Aorta (tissue), 5 donors: ENCODE data around the gene IMPDH2. TPM values are rescaled to one million over a fixed set of nuclear protein-coding genes. Genes with fewer than 3 reads are reported as not detected.

Experiments
- ATAC-seq: fragments of 200-7000 bp; cut with Tn5 transposase; one replicate; pipeline ENCODE4 v1.9.1; 2022; ENCODE audit warnings: moderate library complexity; ENCODE audit not compliant: low FRiP score
- DNase-seq, 2 donors: peaks; one replicate each; pipeline ENCODE4 v3.0.0-alpha.2; 2020
- H3K27ac ChIP-seq, 2 donors: one replicate each; pipeline ENCODE4 v1.5.1; 2013; ENCODE audit warnings: low read length in 2 of 2, mild to moderate bottlenecking in 2 of 2, moderate library complexity in 2 of 2, control low read depth in 1 of 2, inconsistent platforms in 1 of 2, low read depth in 1 of 2
- H3K27me3 ChIP-seq, 2 donors: one replicate each; pipeline ENCODE4 v1.6.1; 2013; ENCODE audit warnings: control low read depth in 1 of 2, low read length in 1 of 2, mild to moderate bottlenecking in 1 of 2, moderate library complexity in 1 of 2; ENCODE audit not compliant: insufficient read depth in 2 of 2, control insufficient read depth in 1 of 2
- H3K36me3 ChIP-seq, 2 donors: one replicate each; pipeline ENCODE4 v1.6.1; 2013; ENCODE audit warnings: control low read depth in 1 of 2, low read length in 1 of 2, mild to moderate bottlenecking in 1 of 2; ENCODE audit not compliant: insufficient read depth in 2 of 2, control insufficient read depth in 1 of 2
- H3K4me1 ChIP-seq, 2 donors: one replicate each; pipeline ENCODE4 v1.6.1; 2013; ENCODE audit warnings: low read length in 2 of 2, control low read depth in 1 of 2, mild to moderate bottlenecking in 1 of 2, moderate library complexity in 1 of 2; ENCODE audit not compliant: insufficient read depth in 2 of 2, control insufficient read depth in 1 of 2
- H3K4me3 ChIP-seq, 2 donors: one replicate each; pipeline ENCODE4 v1.5.1; 2013; ENCODE audit warnings: low read length in 2 of 2, control low read depth in 1 of 2, mild to moderate bottlenecking in 1 of 2
- H3K9me3 ChIP-seq: one replicate; pipeline ENCODE4 v1.6.1; 2013; ENCODE audit warnings: mild to moderate bottlenecking, low read length; ENCODE audit not compliant: control insufficient read depth
- WGBS, 2 donors: extraction: QIAGEN DNeasy Blood & Tissue Kit; methylation state at CpG; one replicate each; pipeline ENCODE4 v1.1.7; 2013; 5-methylcytosine and 5-hydroxymethylcytosine counted together
- intact Hi-C, 2 donors: fragments of 100-400 bp; cut with DNase I; formaldehyde crosslinking; loops; one replicate each; pipeline versions ENCODE4 v1.14.2 to v1.15.0; 2022
- polyA plus RNA-seq, 2 donors: library from polyadenylated mRNA; stranded (reverse); fragments of 200-250 nt; gene quantifications; one replicate each; pipeline ENCODE4 v1.2.3, GENCODE V29; 2013
- total RNA-seq, 2 donors: library from RNA; stranded (reverse); fragmentation: NEBNext Ultra II Directional; extraction: Animal tissue kit (Norgen Biotek cat#: 25700); gene quantifications; one replicate each; pipeline ENCODE4 v1.2.1, GENCODE V29; 2021
- donor health status: healthy with polysubstance abuse.
- donor health status: Bipolar disorder and iron deficiency.
- donor health status: DM: no; HTN: no; CAD: no.
- donor health status: DM: no; HTN: no; CAD: no.
- donor health status: DM: yes; HTN: yes; CAD: no.

IMPDH2 gene
- total and polyA plus RNA-seq, 4 donors: 47.6 to 111 (median 93.0) TPM

DNA sequence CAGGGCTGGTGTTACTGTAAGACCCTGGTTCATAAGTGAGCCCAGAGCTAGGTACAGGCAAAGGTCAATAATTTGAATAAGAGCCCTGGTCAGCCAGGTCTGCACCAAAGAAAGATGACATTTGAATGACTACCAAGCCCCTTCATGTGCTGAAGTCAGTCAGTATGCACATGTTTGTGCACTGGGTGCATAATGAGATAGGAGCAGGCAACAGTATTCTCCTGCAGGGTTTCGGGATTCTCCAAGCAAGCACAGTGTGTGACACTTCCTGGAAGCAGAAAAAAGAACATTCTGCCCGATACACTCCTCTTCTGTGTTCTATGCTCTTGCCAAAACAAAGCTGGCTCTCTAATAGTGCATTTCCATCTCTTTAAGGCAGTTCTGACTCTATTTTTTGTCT is 5.5 kb upstream of the IMPDH2 start:
- Histone ChIP-seq H3K27ac (no peak overlapping the region), H3K27me3 (no peaks in the 10 kb centered on the region), H3K4me1 (no peaks in the 10 kb centered on the region), H3K9me3 (no peaks in the 10 kb centered on the region), H3K4me3 (no peak overlapping the region), H3K36me3 (peaks cover 2 to 8% of the 10 kb centered on the region in 2 donors)
- ATAC-seq: no peak
- intact Hi-C loops: no loop called here
- 80 to 84% methylated on average over 2 of the region's 2 CpGs for WGBS, 2 donors
- DNase-seq: no peak

DNA sequence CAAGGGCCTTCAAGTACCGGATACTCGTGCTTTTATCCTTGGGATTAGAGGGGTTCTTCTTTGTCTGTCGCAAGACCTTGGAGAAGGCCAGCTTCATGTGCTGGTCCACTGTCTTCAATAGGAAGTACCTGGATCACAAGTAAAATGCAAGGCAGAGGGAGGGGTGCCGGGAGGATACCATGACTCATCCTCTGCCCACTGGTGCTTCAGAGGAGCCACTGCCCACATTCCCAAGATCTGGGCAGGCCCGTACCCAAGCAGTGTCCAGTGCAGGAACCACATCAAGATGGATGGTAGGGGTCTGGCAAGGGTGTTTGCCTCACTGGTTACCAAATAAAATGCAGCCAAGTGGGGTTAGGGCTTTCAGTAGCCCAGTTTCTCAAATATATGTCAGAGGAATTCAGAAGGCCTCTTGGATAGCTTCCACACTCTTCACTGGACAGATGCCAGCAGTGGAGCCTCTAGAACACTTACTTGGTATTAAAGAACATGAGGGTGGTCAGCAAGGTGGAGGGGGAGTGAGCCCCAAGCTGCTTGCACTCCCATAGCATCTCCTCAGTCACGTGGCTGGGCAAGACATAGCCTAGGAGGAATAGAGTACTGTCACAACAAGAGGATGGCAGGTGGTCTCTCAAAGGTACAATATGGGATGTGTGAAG is 3.6 kb upstream of the IMPDH2 start:
- Histone ChIP-seq H3K9me3 (no peaks in the 10 kb centered on the region), H3K27me3 (peaks cover 0 to 1% of the 10 kb centered on the region in 2 donors), H3K4me3 (no peak overlapping the region), H3K27ac (no peak overlapping the region), H3K4me1 (no peaks in the 10 kb centered on the region), H3K36me3 (peaks cover 2 to 8% of the 10 kb centered on the region in 2 donors)
- no peak for DNase-seq
- no peak for ATAC-seq
- intact Hi-C loops: no loop called here
- WGBS, 2 donors: 85 to 86% methylated on average over 6 of the region's 6 CpGs

DNA sequence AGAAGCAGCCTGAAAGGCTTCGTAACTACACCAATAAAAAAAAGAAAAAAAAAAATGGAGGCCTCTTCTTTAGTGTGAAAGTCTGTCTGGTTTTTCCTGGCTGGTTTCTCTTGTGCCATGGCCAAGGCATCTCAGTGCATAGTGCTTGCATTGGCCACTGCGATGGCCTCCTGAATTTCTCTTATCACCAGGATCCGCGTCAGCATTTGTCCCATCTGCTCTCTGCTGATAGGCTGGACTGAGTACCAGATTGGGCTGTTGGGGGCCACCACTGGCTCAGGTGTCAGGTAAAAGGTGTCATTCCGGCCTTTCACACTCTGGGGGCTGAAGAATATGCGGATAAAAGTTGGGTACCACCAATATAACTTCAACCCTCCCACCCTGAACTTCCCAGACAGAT is 1.1 kb upstream of the IMPDH2 start:
- Histone ChIP-seq H3K27ac (no peak overlapping the region), H3K9me3 (no peaks in the 10 kb centered on the region), H3K36me3 (peaks cover 0 to 11% of the 10 kb centered on the region in 2 donors), H3K4me1 (no peaks in the 10 kb centered on the region), H3K27me3 (peaks cover 0 to 1% of the 10 kb centered on the region in 2 donors), H3K4me3 (no peak overlapping the region)
- intact Hi-C loops: no loop called here
- DNase-seq: no peak
- ATAC-seq: no peak
- 82 to 83% methylated on average over 6 of the region's 6 CpGs for WGBS, 2 donors

DNA sequence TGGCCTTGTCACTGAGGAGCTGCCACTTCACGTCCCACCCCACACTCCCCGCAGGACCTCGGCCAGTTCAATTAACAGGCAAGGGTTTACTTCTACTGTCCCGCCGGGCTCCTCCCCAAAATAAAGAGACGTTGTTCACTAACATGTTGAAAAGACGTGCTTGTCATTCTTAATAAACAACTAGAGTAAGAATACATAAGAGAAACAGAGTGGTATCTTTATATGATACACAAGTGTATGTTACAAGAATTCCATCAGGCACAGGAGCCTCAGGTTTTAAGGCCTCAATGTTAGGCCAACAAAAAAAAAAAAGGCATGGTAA is 326 bp upstream of the IMPDH2 start:
- Histone ChIP-seq H3K36me3 (peaks cover 0 to 13% of the 10 kb centered on the region in 2 donors), H3K4me1 (no peaks in the 10 kb centered on the region), H3K4me3 (no peak overlapping the region), H3K27ac (no peak overlapping the region), H3K27me3 (peaks cover 0 to 1% of the 10 kb centered on the region in 2 donors), H3K9me3 (no peaks in the 10 kb centered on the region)
- no peak for DNase-seq
- intact Hi-C loops: loop anchor here in 1 of 2 donors (5.0 kb wide), 2 partner anchors 37 to 63 kb away; partner anchors contain the start of genes P4HTM and QRICH1
- no peak for ATAC-seq
- WGBS, 2 donors: 0 to 1% methylated on average over 7 of the region's 7 CpGs

DNA sequence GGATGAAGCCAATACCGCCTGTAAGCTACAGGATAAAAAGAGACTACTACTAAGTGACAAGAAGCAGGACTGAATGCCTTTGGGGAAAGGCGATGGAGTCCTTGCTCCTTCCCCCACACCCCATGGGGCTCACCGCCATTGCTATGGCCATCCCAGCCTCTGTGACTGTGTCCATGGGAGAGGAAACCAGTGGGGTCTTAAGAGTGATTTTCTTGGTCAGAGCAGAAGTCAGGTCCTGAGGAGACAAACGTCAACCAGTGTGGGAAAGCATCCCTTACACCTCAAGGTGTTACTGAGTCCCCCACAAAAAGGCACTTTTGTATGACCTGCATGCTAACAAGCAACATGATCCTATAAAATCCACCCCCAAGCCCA is 913 bp downstream of the IMPDH2 start:
- 79 to 81% methylated on average over 4 of the region's 4 CpGs for whole genome bisulfite sequencing, 2 donors

DNA sequence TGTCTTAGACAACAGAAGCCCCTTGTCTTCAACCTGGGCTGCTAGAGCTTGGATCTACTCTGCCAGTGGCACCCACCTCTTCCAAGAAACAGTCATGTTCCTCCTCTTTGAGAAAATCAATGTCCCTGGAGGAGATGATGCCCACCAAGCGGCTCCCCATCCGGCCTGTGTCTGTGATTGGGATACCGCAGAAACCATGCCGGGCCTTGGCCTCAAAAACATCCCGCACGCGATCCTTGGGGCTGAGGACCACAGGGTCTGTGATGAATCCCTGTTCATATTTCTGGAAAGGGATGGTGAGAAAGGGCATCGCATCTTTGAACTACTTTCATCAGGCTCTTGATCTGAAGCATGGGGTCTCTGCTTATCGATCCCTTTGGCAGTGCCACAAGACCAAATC is 1.6 kb downstream of the IMPDH2 start:
- H3K4me1 ChIP-seq: no peaks in the 10 kb centered on the region

More for the DNA sequence above, 913 bp downstream of the IMPDH2 start:
- Histone ChIP-seq H3K36me3 (peaks cover 0 to 13% of the 10 kb centered on the region in 2 donors), H3K27ac (peak overlapping the region in 1 of 2 donors; percentile 72), H3K4me1 (no peaks in the 10 kb centered on the region), H3K4me3 (no peak overlapping the region), H3K9me3 (no peaks in the 10 kb centered on the region), H3K27me3 (peaks cover 0 to 1% of the 10 kb centered on the region in 2 donors)
- no peak for ATAC-seq
- no peak for DNase-seq
- intact Hi-C loops: loop anchor here in 1 of 2 donors (5.0 kb wide), 2 partner anchors 36 to 64 kb away; partner anchors contain the start of genes P4HTM and QRICH1

DNA sequence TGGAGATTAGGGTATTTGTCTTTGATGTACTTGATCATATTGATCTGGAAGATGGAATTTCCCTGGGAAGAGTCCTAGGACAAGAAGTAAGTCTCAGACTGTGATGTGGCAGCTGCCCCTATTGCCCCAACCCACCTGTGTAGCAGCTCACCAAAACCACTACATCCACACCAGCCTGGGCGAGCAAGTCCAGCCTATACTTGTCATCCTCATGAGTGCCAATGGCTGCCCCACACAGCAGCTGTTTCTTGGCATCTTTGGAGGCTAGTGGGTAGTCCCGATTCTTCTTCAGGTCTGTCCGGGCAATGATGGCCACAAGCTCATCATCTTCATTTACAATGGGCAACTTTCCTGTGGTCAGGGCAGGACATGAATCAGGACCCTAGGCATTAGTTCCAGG is 2.7 kb downstream of the IMPDH2 start:
- H3K9me3 ChIP-seq: no peaks in the 10 kb centered on the region
- WGBS, 2 donors: 86 to 92% methylated on average over 3 of the region's 3 CpGs
- ATAC-seq: no peak
- DNase-seq: no peak
- H3K27ac ChIP-seq: no peak overlapping the region
- no peak overlapping the region for H3K4me3 ChIP-seq
- intact Hi-C loops: loop anchor here in 1 of 2 donors (5.0 kb wide), 2 partner anchors 34 to 66 kb away; partner anchors contain the start of genes P4HTM and QRICH1
- peaks cover 0 to 5% of the 10 kb centered on the region in 2 donors for H3K36me3 ChIP-seq
- no peaks in the 10 kb centered on the region for H3K4me1 ChIP-seq
- H3K27me3 ChIP-seq: peaks cover 0 to 1% of the 10 kb centered on the region in 2 donors

More for the DNA sequence above, 1.6 kb downstream of the IMPDH2 start:
- no peak for DNase-seq
- intact Hi-C loops: loop anchor here in 1 of 2 donors (5.0 kb wide), 2 partner anchors 35 to 65 kb away; partner anchors contain the start of genes P4HTM and QRICH1
- H3K27ac ChIP-seq: no peak overlapping the region
- H3K36me3 ChIP-seq: peaks cover 0 to 10% of the 10 kb centered on the region in 2 donors
- no peak for ATAC-seq
- no peak overlapping the region for H3K4me3 ChIP-seq
- H3K9me3 ChIP-seq: no peaks in the 10 kb centered on the region
- WGBS, 2 donors: 94% methylated on average over 9 of the region's 9 CpGs
- H3K27me3 ChIP-seq: peaks cover 0 to 1% of the 10 kb centered on the region in 2 donors

DNA sequence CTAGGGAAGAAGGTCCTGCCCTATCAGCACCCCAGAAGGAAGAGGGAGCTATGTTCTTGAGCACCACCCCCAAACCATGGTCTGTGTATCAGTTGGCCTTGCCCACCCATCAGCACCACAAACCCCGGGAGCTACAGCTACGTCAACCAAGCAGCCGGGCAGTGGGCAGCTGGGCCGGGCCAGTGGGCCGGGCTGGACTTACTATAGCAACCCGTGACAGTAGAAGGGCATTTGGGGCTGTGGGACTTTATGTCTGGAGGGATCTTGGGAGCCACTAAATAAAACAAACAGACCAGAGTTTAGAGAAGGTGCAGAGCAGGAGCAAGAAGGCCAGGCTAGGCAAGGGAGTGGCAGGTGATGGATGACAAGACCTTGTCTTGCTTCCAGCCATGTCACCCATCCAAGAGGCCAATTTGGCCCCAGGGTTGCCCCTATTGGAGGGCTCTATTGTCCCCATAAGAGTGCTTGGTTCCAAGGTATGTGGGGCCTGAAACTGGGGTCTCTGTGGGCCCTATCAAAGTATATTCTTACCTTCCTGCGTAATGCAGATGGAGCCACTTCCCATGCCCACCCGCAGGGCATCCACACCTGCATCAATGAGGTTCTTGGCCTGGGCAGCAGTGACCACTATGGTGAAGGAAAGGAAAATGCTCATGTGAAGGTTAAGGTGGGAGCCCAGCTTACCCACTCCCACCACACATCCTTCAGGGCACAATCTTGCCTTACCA is 3.2 kb downstream of the IMPDH2 start:
- DNase-seq: no peak
- peaks cover 0 to 5% of the 10 kb centered on the region in 2 donors for H3K36me3 ChIP-seq
- H3K27me3 ChIP-seq: peaks cover 0 to 3% of the 10 kb centered on the region in 2 donors
- H3K4me3 ChIP-seq: no peak overlapping the region
- WGBS, 2 donors: 81 to 84% methylated on average over 8 of the region's 8 CpGs
- no peaks in the 10 kb centered on the region for H3K4me1 ChIP-seq
- intact Hi-C loops: loop anchor here in 1 of 2 donors (5.0 kb wide), 2 partner anchors 34 to 66 kb away; partner anchors contain the start of genes P4HTM and QRICH1
- no peaks in the 10 kb centered on the region for H3K9me3 ChIP-seq
- H3K27ac ChIP-seq: no peak overlapping the region
- ATAC-seq: no peak
